ENCODE measurements around the gene POLL. TPM values are rescaled to one million over a fixed set of nuclear protein-coding genes. Genes with fewer than 3 reads are reported as not detected.

Gene POLL
- total RNA-seq, 4 donors from 2014 or later: 23.9 to 89.8 (median 29.8) TPM

GRCh38 chr10:101612872-101613271, 24.8 kb upstream of the POLL start:
- Histone ChIP-seq H3K4me3 (no peak overlapping the region), H3K4me1 (no peaks in the 10 kb centered on the region), H3K27ac (no peak overlapping the region), H3K27me3 (no peaks in the 10 kb centered on the region), H3K9me3 (no peaks in the 10 kb centered on the region), H3K36me3 (peaks cover 0 to 18% (median 8%) of the 10 kb centered on the region in 4 donors)
- in situ Hi-C loops (cut with MboI; ENCODE audit: low pct_ligation_motif_present in 1 of 4, low pct_unique_long_range_greater_than_20kb in 1 of 4, low sequenced_read_pairs in 3 of 4) (no loop called here), intact Hi-C loops (cut with DNase I; ENCODE audit: low total_unique reads) (no loop called here)
- DNase-seq: no peak
- 76 to 100% methylated on average over 2 to 10 of the region's 10 CpGs for WGBS, 2 donors (ENCODE audit: low coverage in 1 of 2)
- TF ChIP-seq EP300 (IDR thresholded peaks at IDR 0.05; ENCODE audit: low read depth): no peak
- no peak for TF ChIP-seq POLR2AphosphoS5 (IDR thresholded peaks at IDR 0.05)
- TF ChIP-seq POLR2A (IDR thresholded peaks at IDR 0.05): no peak
- TF ChIP-seq, protein P1, sequence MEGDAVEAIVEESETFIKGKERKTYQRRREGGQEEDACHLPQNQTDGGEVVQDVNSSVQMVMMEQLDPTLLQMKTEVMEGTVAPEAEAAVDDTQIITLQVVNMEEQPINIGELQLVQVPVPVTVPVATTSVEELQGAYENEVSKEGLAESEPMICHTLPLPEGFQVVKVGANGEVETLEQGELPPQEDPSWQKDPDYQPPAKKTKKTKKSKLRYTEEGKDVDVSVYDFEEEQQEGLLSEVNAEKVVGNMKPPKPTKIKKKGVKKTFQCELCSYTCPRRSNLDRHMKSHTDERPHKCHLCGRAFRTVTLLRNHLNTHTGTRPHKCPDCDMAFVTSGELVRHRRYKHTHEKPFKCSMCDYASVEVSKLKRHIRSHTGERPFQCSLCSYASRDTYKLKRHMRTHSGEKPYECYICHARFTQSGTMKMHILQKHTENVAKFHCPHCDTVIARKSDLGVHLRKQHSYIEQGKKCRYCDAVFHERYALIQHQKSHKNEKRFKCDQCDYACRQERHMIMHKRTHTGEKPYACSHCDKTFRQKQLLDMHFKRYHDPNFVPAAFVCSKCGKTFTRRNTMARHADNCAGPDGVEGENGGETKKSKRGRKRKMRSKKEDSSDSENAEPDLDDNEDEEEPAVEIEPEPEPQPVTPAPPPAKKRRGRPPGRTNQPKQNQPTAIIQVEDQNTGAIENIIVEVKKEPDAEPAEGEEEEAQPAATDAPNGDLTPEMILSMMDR (IDR thresholded peaks at IDR 0.05): no peak

- WGBS, 2 donors (ENCODE audit: low coverage in 1 of 2): 90% methylated on average over 6 of the region's 6 CpGs; no CpG with 5 or more reads in 1 of the 2 donors
- TF ChIP-seq POLR2AphosphoS5 (IDR thresholded peaks at IDR 0.05) (no peak), EP300 (IDR thresholded peaks at IDR 0.05; ENCODE audit: low read depth) (no peak), POLR2A (IDR thresholded peaks at IDR 0.05) (no peak)
- TF ChIP-seq, protein P1 (IDR thresholded peaks at IDR 0.05): no peak
- in situ Hi-C loops (cut with MboI; ENCODE audit: low pct_ligation_motif_present in 1 of 4, low pct_unique_long_range_greater_than_20kb in 1 of 4, low sequenced_read_pairs in 3 of 4): no loop called here
- intact Hi-C loops (cut with DNase I; ENCODE audit: low total_unique reads): no loop called here
- Histone ChIP-seq H3K27ac (no peak overlapping the region), H3K36me3 (peaks cover 0 to 15% (median 7%) of the 10 kb centered on the region in 4 donors), H3K4me1 (no peaks in the 10 kb centered on the region), H3K9me3 (no peaks in the 10 kb centered on the region), H3K27me3 (no peaks in the 10 kb centered on the region), H3K4me3 (no peak overlapping the region)
- DNase-seq: no peak
These were observed 24.0 kb upstream of the POLL start for GRCh38 chr10:101612086-101612485.

GRCh38 chr10:101611096-101611905, 23.2 kb upstream of the POLL start:
- Histone ChIP-seq H3K4me3 (no peak overlapping the region), H3K27ac (no peak overlapping the region)

DNA sequence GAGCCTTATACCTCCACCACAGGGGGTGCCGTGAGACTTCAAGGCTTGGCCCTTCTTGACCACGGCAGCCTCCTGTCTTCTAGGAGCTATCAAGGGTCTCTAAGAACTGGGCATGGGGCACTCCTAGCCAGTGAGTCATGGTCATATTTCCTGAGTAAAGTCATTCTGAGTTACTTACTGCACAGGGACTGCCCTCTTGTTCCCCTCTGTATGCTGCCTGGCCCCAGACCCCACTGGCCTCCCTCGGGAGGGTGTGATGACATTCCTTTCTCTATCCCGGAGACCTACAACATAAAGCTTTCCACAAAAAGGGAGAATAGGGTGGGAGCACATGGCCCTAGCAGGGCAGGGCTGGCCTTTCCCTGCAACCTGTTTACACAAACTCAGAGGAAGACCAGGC, 21.4 kb upstream of the POLL start:
- in situ Hi-C loops (cut with MboI; ENCODE audit: low pct_ligation_motif_present in 1 of 4, low pct_unique_long_range_greater_than_20kb in 1 of 4, low sequenced_read_pairs in 3 of 4) (loop anchor here in 3 of 4 donors (10.0 kb wide), 1 partner anchor 175 kb away; the partner anchor contains the start of gene NPM3 (in 3 of the 3)), intact Hi-C loops (cut with DNase I; ENCODE audit: low total_unique reads) (no loop called here)
- H3K27me3 ChIP-seq: no peaks in the 10 kb centered on the region
- 60 to 84% methylated on average over 1 to 4 of the region's 4 CpGs for WGBS, 2 donors (ENCODE audit: low coverage in 1 of 2)
- TF ChIP-seq EP300 (IDR thresholded peaks at IDR 0.05; ENCODE audit: low read depth) (no peak), POLR2AphosphoS5 (IDR thresholded peaks at IDR 0.05) (no peak), POLR2A (IDR thresholded peaks at IDR 0.05) (no peak)
- TF ChIP-seq, protein P1 (IDR thresholded peaks at IDR 0.05): no peak
- H3K4me1 ChIP-seq: no peaks in the 10 kb centered on the region
- no peaks in the 10 kb centered on the region for H3K9me3 ChIP-seq
- no peak for DNase-seq
- H3K4me3 ChIP-seq: no peak overlapping the region
- H3K36me3 ChIP-seq: peaks cover 0 to 15% (median 7%) of the 10 kb centered on the region in 4 donors
- H3K27ac ChIP-seq: no peak overlapping the region

More at GRCh38 chr10:101611096-101611905, 23.2 kb upstream of the POLL start:
- intact Hi-C loops (cut with DNase I; ENCODE audit: low total_unique reads) (no loop called here), in situ Hi-C loops (cut with MboI; ENCODE audit: low pct_ligation_motif_present in 1 of 4, low pct_unique_long_range_greater_than_20kb in 1 of 4, low sequenced_read_pairs in 3 of 4) (no loop called here)
- no peaks in the 10 kb centered on the region for H3K9me3 ChIP-seq
- peaks cover 0 to 15% (median 7%) of the 10 kb centered on the region in 4 donors for H3K36me3 ChIP-seq
- TF ChIP-seq EP300 (IDR thresholded peaks at IDR 0.05; ENCODE audit: low read depth): no peak
- TF ChIP-seq POLR2A (IDR thresholded peaks at IDR 0.05): no peak
- TF ChIP-seq POLR2AphosphoS5 (IDR thresholded peaks at IDR 0.05): no peak
- TF ChIP-seq, protein P1 (IDR thresholded peaks at IDR 0.05): no peak
- no peaks in the 10 kb centered on the region for H3K4me1 ChIP-seq
- WGBS, 2 donors (ENCODE audit: low coverage in 1 of 2): 75% methylated on average over 16 of the region's 16 CpGs; no CpG with 5 or more reads in 1 of the 2 donors
- no peak for DNase-seq
- no peaks in the 10 kb centered on the region for H3K27me3 ChIP-seq

Data from transverse colon (tissue), 4 donors.